GM18861 (cell line): Measurements from ENCODE around the gene CC2D2B.
"Not testable (repeated sequence)": the region's sequence is repeated elsewhere in the genome, so short reads cannot be mapped to it uniquely, and the experiment has no call there.

Experiments
- ATAC-seq: cut with Tn5 transposase; IDR thresholded peaks from one replicate; pipeline ENCODE4 v1.9.1; 2021; ENCODE audit not compliant: unreplicated experiment

CC2D2B gene, protein sequence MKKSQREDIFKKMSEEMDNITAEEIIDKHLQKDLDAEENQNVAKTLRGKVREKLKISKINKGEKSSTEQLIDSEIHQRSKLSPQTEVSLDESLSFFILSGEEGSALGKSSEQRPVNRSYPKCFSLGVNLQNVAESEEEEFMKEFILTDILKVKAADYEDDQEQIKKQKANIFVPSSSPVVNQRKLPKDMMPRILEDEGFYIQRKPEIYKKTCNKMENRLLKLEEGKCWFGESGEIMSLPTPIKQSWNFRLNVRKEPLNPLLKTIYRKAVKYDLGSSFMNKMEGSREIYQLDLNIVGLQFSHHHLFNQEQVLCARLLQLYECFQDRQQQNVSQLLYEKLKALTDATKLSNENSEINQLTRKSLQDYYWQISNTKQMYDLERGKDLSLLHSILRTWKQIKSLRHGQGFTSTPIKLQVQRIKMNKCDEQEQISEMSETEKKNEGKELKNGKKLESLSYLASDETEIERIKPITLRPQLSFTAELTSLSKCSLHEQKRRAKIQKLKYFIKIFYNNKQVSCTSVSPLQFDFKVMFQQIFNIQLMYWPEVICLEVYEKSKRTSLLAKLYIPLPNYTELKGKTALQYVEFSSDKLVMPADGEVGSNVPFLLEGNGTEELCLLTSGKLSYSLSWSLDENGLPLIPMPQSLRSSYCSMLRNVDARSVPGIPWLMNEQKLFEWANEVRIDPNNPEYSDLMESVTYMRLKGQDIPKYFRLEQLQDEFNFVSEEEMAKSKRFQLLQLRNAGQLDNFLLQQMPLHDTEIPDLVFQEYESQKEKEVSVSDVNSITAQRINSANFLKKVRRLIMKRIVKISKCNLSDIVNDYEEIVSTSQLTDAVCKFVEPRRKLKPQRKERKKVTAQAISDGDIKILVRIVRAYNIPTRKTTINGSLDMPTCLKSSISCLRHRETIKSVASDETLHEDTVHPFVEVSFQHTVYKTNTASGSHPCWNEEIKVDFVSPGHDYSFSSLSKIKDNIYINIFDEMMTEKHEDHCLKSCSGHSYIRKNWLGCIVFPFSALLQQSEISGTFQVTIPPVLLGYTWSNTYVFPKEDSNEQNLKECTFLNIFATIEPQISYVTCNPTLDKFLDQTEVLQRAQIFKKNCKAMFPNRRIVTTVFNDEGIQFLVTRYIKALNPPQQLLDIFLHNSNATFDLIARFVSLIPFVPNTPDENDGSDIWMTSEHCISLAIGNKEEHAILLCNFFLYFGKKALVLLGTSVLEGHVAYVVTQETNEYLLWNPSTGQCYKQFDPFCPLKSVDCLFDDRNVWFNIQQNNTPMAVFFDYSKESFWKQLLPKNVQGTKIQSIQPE (N-terminal part only)

DNA sequence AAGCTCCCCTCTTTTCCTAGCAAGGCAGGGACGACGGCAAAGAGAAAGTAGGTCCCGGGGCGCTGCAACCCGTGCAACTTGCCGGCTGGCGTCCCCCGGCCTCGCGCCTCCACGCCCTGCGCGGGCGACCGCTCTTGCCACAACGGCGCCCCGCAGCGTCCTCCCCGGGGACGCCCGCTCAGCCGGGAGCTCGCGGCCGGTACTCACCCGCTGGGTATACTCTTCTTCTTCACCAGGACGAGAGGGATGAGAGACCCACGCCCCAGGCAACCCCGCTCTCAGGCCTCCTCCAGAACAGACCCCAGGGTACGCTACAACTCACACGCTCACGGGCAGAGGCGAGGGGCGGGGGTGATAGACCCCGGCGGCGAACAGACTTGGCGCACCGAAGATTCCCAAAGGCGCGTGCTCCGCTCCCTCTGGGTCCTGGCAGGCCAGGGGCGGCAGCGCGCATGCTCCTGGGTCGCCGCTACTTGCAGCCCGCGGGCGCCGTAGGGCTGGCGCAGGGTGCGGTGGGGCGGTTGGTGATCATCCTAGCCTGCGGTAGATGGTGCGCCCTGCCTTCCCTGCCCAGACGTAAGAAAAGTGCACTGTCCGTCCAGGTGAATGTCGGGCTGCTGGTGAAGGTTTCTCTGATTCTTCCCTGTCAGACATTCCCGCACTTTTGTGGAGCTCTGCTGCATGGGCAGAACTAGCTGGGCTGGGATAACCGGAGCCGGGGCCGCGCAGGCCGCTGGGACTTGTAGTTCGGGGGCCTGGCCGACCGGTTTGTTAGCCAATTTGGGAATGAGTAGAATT lies at the start of gene CC2D2B:
Gene CC2D2B, plus strand, starts transcription at position 520 of the 798 bp plus-strand sequence. CDS start 3,349 bp downstream, outside the sequence.
- peak; percentile 71 for ATAC-seq

- no peak for ATAC-seq
Measured at GRCh38 chr10:95860166-95860940, 47.4 kb upstream of the CC2D2B start.

DNA sequence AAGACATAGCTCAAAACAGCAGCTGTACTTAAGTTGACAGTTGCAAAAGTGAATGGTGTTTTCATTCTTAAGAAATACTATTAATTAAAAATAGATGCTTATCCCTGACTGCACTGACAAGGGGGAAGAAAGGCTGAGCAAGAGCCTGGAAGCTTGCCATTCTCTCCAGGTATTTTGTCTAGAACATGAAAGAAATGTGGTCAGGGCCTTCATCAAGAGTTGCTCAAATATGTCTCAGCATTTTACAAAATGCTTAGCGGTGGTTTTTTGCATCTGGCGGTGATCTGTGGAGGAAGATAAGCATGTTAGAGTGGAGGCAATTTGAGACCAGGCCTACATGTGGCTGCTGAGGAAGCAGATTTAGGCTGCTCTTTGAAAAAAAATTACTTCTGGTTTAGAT lies 46.4 kb upstream of the CC2D2B start:
- no peak for ATAC-seq

GRCh38 chr10:95864906-95865813 lies 42.6 kb upstream of the CC2D2B start:
- peak; percentile 89 for ATAC-seq

DNA sequence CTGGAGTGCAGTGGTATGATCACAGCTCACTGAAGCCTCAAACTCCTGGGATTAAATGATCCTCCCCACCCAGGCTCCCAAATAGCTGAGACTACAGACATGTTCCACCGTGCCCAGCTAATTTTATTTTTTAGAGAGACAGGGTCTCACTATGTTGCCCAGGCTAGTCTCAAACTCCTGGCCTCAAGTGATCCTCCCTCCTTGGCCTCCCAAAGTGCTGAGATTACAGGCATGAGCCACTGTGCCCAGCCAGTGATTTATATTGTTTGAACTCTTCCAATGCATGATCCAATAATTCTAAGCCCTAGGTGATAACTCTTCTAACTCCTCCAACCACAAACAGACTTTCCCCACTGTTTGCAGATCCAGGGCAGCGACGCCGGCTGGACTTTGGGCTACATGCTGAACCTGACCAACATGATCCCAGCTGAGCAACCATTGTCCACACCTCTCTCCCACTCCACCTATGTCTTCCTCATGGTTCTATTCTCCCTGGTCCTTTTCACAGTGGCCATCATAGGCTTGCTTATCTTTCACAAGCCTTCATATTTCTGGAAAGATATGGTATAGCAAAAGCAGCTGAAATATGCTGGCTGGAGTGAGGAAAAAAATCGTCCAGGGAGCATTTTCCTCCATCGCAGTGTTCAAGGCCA lies 41.8 kb upstream of the CC2D2B start:
- ATAC-seq: no peak

- ATAC-seq: no peak
Measured at GRCh38 chr10:95866467-95866842, 41.3 kb upstream of the CC2D2B start.

DNA sequence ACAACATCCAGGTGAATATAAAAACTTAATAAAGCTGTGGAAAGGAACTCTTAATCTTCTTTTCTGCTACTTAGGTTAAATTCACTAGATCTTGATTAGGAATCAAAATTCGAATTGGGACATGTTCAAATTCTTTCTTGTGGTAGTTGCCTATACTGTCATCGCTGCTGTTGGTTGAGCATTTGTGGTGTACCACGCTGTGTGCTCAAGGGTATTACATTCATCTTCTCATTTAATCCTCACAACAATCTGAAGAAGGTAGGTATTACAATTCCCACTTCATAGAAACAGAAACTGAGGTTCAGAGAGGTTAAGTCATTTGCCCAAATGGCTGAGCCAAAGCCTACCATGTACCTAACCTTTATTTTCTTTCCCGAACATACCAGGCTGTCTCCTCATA lies 39.9 kb upstream of the CC2D2B start:
- ATAC-seq: no peak

DNA sequence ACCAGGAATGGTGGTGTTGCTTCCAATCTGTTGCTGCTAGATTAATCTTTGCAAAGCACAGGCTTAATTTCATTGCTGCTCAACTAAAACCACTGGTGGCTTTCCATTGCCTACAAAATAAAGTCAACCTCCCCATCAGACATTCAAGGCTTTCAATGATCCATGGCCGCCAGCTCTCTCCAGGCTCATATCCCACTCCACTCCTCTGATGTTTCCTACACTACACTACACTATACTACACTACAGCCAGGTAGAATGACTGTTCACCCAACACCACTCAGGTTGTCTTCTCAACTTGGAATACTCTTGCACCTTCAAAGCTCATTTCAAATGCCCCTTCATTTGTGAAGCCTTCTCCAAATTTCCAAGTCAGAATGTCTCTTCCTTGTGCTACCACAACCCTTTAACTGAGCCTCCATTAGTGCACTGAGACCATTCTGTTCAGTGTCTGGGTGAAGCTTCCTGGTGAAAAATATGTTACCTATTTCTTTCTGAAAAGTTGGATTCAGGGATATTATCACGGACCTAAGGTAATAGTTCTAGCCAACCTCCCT lies 35.5 kb upstream of the CC2D2B start:
- ATAC-seq: no peak

DNA sequence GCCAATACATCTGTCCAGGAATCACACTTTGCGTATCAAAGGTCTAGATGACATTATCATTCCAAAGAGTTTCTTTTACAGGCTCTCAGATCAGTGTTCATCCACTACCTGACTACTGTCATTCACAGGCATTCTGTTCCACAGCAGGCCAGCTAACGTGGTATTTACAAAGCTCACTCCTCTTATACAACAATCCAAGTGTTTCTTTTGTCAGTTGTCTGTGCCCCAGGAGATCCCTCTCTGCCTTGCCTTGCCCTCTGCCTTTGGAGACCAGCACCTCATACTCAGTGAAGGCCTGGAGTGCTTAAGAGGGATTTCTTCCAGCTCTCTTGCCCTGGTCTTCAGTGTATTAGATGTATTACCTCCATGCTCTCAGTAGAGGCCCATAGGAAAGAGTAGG lies 34.6 kb upstream of the CC2D2B start:
- ATAC-seq: no peak

GRCh38 chr10:95873651-95874050 lies 34.1 kb upstream of the CC2D2B start:
- no peak for ATAC-seq

GRCh38 chr10:95874783-95875182 lies 33.0 kb upstream of the CC2D2B start:
- not testable (repeated sequence) for ATAC-seq

- no peak for ATAC-seq
Measured at GRCh38 chr10:95876756-95877155, 31.0 kb upstream of the CC2D2B start.

- peak; percentile 54 for ATAC-seq
Measured at GRCh38 chr10:95877881-95878280, 29.9 kb upstream of the CC2D2B start.

DNA sequence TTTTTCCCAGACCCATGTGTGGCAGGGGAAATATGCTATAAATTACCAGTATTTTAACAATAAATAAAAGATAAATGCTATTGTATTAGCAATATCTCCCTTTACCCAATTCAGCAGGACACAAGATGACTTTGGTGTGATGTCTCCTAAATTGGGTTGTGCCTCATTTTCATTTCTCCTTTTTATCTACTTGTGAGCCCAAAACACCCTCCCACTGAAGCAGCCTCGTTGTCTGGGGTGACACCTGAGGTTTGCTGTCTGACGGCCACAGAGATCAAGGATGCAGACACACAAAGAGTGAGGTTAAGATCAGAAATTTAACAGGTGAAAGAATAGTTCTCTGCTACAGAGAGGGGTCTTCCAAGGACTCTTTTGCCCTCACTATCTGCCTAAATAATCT lies 27.1 kb upstream of the CC2D2B start:
- no peak for ATAC-seq

GRCh38 chr10:95881316-95881715 lies 26.5 kb upstream of the CC2D2B start:
- ATAC-seq: no peak

GRCh38 chr10:95889830-95890229 lies 17.9 kb upstream of the CC2D2B start:
- ATAC-seq: no peak

DNA sequence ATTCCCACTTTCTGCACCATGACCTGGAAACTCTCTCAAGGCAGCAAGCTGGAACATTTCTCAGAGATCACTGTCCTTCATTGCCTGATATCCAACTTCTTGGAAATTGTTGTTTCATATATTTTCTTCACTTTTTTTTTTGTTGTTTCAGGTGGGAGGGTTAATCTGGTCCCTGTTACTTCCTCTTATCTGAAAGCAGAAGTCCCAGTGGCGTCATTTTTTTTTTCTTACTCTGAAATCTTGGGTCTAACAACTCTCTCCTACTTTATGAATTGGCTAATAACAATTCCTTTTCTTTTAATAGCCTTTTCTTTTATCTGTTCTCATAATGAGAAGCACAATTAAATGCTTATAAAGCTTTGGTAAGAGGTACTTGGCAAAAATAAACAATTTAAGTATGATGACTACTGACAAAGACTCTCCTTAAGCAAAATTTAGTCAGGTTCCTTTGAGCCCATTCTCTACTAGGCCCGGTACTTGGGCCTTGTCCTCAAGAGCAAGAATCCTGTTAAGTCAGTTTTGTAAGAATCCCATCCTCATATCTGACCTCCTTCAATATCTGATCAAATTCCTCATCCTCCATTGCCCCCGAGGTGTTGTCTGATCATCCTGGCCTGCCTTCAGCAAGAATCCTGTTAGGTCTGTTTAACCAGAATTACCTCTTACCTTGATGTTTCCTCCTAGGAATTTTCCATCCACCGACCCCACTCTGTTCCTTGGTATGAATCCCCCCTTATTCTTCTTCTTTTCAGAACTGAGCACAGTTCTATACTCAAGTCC lies 11.5 kb upstream of the CC2D2B start:
- ATAC-seq: no peak
